HG02852 (cell line): ENCODE results near the gene ANKS4B.
"Not testable (repeated sequence)": the region's sequence is repeated elsewhere in the genome, so short reads cannot be mapped to it uniquely, and the experiment has no call there.

Source experiments
- ATAC-seq: cut with Tn5 transposase; IDR thresholded peaks from one replicate; pipeline ENCODE4 v1.9.1; 2021; ENCODE audit warnings: mild to moderate bottlenecking, moderate library complexity; ENCODE audit not compliant: unreplicated experiment

Gene ANKS4B

GRCh38 chr16:21262779-21263639, 29.5 kb downstream of the ANKS4B start:
- no peak for ATAC-seq

- ATAC-seq: peak; percentile 81
Observed at GRCh38 chr16:21263640-21264570, 30.4 kb downstream of the ANKS4B start.

GRCh38 chr16:21264571-21265036, 31.1 kb downstream of the ANKS4B start:
- ATAC-seq: no peak

GRCh38 chr16:21265104-21265837, 31.8 kb downstream of the ANKS4B start:
- ATAC-seq: no peak

- ATAC-seq: no peak
Observed at GRCh38 chr16:21267298-21267697, 33.8 kb downstream of the ANKS4B start.

- ATAC-seq: no peak
Observed at GRCh38 chr16:21268236-21268635, 34.7 kb downstream of the ANKS4B start.

- no peak for ATAC-seq
Observed at GRCh38 chr16:21272253-21272652, 38.8 kb downstream of the ANKS4B start.

GRCh38 chr16:21272763-21273162, 39.3 kb downstream of the ANKS4B start:
- not testable (repeated sequence) for ATAC-seq

GRCh38 chr16:21274172-21274726, 40.8 kb downstream of the ANKS4B start:
- no peak for ATAC-seq

GRCh38 chr16:21275529-21275928, 42.0 kb downstream of the ANKS4B start:
- no peak for ATAC-seq

GRCh38 chr16:21276090-21276489, 42.6 kb downstream of the ANKS4B start:
- no peak for ATAC-seq

- no peak for ATAC-seq
Observed at GRCh38 chr16:21277045-21277926, 43.8 kb downstream of the ANKS4B start.

GRCh38 chr16:21277927-21278706, 44.6 kb downstream of the ANKS4B start, which contains the start of gene CRYM:
TSS of gene CRYM (minus strand) at chr16:21278290. CDS start at chr16:21278251, 39 bp downstream.
- ATAC-seq: peak; percentile 56

- ATAC-seq: no peak
Observed at GRCh38 chr16:21279501-21279900, 46.0 kb downstream of the ANKS4B start.

- no peak for ATAC-seq
Observed at GRCh38 chr16:21281698-21282389, 48.3 kb downstream of the ANKS4B start.

- ATAC-seq: no peak
Observed at GRCh38 chr16:21283521-21284289, 50.2 kb downstream of the ANKS4B start.

GRCh38 chr16:21284414-21284813, 50.9 kb downstream of the ANKS4B start:
- no peak for ATAC-seq
